HG03460 (cell line): ENCODE measurements around the gene INSIG1.

Experiments used
- ATAC-seq: cut with Tn5 transposase; IDR thresholded peaks from one replicate; pipeline ENCODE4 v1.9.1; 2021; ENCODE audit not compliant: unreplicated experiment

Gene INSIG1

DNA sequence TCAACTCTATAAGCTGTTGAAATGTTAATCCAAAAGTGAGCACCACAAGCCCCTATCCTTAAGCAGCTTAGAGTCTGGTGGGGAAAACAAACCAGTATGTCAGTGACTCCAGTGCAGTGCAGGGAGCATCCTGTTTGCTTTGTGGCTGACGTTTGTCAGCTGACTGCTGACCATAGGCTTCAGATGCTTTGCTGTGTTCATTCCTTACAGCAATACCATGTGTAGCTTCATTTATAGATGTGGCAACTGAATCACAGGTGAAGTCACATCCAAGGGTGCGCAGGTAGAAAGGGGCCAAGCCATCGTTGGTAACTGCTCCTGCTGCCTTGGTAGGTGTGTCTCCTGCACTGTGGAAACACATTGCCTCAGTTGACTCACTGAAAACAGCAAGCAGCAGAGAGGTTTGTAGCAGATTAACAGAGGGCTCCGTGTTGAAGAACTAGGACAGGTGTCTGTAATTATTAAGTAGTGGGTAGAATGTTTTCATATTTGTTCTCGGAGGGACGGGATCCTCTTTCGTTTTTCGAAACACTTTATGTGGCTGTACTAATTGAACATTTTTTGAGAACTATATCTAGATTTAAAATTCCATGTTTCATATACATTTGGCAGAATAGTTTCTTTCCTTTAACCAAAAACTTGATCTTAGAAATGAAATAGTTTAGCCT, 2.0 kb downstream of the INSIG1 start:
- ATAC-seq = no peak

DNA sequence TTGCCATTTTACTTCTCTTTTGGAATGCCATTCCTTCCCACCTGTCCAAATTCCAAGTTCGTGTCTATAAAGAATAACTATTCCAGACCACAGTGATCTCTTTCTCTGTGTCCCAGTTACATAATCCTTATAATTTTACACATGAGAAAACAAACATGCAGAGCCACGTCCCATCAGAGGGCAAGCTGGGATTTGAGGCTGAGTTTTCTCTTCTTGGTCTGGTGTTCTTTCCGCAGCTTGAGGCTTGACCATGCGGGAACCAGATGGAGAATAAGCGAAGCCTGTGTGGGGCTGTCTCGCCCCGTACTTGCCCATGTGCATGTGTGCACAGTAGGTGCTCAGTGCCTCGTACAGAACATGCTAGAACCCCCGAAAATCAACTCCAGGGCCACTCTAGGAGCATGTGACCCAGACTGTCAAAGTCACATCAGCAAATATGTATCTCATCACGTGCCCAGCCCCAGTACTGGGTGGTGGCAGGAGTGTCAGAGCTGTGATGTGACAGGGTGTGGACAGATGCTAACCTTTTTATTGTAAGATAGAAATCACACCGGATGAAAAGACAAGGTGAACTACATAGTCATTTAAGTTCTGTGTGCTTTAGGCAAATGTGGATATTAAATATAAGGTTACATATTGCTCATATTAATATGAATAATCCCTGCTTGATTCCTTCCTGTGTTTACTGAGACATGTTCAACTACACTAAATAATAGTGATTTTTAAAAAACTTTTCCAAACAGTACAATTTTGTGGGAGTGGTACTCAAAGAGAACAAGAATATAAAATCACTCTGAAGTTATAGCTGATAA, 3.2 kb downstream of the INSIG1 start:
- ATAC-seq = no peak

DNA sequence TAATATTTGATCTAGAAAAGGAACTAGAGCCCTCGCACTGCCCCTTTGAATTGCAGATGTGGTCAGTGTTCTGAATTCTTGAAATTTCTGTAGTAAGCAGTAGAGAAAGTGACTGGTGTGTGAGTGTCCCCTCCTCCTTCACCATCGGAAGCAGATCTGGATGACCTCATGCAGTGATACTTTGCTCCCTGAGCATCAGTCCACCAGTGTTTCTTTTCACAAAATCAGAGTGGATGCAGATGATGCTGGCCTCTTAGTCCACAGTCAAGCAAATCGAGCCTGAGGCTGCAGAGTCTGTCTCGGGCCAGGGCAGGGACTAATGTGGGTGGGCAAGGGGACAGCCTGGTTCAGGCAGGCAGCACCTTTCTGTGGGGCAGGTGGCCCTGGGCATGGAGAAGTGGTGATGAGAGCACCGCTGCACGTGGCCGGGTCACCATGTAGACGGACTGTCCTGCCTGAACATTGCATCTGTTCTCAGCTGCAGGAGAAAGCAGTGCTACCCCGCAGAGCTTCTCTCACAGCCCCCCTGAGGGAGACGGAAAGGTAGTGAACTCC, 5.4 kb downstream of the INSIG1 start:
- no peak for ATAC-seq

DNA sequence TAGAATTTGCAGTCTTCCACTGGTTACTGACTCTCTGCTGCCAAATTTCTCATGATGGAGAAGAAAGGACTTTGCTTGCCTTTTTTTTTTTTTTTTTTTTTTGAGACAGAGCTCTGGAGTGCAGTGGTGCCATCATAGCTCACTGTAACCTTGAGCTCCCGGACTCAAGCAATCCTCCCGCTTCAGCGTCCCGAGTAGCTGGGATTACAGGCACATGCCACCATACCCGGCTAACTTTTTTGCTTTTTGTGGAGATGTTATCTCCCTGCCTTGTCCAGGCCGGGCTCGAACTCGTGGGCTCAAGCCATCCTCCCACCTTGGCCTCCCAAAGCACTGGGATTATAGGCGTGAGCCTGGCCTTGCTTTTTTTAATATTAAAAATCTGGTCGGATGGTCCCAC, 6.2 kb downstream of the INSIG1 start:
- no peak for ATAC-seq

DNA sequence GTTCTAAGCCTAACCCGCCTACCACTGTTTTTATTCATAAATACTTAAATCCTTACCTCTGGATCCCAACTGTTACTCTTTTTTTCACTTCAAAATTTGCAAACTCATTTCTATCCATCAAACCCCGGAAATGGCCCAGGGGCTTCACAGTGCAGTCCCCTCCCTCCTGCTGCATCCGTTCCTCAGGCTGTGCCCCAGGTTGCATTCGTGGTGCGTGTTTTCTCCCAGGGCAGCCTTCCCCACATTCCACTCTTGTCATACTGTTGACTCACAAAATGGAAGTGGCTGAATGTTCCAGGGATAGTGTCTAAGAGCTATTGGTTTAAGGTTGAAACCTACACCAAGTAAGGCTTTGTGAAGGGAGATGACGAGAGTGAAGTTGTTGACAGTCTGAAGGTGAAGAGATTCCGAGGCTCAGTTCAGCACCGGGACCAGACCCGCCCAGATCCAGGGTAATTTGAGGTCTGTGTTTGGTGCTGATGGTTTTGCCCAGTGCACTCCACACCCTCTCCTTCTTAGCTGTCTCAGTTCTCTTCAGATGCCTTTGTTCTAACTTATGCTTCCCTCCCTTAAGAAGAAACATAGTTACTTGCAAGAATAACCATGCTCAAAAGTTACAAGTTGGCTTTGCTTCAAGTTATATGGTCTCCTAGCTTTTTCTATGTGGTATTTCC, 7.7 kb downstream of the INSIG1 start:
- no peak for ATAC-seq

DNA sequence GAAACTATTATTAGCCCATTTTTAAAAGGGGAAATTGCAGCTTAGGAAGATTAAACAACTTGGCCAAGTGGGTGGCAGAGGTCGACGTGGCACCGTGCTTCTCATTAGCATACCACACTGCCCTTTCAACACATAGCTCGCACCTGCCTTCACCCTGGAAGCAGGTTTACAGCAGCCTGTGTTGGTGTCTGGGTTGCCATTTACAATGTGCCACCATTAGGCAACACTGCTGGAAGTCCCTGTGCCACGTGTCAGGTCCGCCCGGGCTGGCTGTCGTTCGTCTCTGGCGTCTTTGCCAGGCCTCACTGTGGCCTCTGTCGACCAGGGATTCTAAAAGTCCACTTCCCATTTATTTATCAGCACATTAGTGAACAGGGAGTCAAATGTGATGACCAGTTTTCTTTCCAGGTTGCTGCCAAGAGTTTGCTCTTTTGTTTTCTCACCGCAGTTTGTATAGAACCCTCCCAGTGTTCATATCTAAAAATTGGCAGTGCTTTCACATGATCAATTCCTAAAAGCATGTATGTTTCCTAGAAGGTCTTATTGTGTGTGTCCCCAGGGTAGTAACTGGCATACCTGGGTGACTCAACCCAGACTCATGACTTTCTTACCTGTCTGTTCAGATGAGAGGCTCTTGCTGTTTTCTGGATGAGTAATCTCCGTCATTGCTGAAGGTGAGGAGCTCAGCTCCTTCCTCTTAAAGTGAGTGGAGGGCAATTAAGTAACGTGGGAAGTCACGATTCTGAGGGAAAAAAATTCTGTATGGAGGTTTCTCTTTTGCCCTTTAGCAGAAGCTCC, 9.2 kb downstream of the INSIG1 start:
- ATAC-seq = no peak

DNA sequence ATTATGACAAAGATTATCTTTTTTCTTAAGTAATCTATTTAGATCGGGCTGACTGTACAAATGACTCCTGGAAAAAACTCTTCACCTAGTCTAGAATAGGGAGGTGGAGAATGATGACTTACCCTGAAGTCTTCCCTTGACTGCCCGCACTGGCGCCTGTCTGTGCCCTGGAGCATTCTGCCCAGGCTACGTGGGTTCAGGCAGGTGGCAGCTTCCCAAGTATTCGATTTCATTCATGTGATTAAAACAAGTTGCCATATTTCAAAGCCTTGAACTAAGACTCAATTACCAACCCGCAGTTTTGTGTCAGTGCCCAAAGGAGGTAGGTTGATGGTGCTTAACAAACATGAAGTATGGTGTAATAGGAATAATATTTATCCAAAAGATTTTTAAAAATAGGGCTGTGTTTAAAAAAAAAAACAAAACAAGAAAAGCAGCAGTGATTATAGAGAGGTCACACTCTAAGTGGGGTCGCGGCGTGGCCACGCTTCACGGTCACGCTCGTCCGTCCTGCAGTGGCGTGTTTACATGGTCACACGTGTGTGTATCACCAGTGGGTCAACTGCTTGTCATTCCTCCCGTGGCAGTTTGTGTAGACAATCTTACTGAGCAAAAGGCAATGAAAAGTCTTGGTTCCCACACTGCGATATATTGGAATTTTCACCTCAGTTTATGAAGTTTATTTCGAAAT, 10.8 kb downstream of the INSIG1 start:
- ATAC-seq = no peak

DNA sequence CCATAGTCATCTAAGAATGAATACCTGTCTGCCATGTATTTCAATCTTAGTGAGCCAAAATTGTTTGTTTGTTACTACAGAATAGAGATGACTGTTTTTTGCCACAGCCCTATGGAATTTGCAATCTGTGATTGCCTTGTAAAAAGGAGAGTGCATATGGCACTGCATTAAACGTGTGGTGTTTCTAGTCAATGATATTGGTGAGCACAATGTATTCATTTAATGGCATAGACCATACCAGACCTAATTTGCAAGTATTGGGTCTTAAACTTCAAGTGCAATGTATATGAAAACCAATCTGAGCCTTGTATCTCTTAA, 11.3 kb downstream of the INSIG1 start:
- no peak for ATAC-seq

DNA sequence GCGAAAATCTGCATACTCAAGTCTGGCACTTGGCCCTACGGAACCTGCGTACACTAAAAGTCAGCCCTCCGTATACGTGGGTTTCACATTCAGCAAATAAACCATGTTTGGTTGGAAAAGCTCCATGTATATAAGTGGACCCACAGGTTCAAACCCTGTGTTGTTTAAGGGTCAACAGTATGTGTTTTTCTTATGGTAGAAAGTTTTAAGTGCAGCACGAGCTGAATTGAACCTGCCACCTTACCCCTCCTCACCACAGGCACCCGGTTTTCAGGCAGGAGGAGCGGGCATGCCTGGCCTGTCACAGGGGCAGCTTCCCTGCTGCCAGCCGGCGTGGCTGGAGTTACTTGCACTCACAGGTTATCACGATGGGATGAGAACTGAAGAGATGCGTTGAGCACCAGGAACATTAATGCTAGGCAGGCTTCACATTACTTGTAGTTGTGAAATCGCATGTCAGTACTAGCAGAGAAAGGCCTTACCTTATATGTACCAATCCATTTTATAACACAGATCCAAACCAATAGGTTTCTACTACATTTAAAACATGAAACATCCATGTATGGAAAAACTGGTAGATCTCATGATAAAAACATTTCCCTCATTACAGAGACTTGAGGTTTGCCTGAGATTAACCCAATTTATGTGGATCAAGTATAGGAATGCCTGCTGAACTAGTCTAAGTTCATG, 12.9 kb downstream of the INSIG1 start:
- ATAC-seq = no peak

DNA sequence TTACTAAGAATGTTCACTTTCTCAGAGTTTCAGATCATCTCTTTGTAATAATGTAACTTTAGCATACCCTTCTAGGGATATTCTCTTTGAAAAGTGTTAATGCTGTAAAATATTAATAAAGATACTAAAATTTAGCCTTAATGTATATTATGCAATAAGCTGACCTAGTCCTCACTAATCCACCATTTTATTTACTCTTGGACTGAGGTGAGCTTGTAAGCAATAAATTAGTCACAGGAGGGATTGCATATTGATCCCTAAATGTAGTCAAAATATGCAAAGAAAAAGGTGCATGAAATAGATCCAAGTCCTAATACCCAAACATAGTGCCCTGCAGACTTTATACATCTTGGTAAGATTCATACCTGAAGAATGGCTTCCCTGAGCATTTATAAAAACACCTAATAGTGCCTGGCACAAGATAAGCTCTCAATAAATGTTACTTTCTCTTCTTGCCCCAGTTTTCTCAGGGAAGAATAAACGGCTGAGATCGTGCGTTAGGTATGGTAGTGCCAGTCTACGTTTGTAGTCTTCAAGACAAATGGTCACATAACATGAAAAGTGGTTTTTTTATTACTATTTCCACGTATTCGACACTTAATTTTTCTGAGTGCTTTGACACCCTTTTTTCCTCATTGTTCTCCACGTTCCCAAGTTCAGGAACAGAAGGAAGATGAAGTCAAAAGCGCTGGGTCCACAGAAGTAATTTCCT, 14.3 kb downstream of the INSIG1 start:
- ATAC-seq = no peak

DNA sequence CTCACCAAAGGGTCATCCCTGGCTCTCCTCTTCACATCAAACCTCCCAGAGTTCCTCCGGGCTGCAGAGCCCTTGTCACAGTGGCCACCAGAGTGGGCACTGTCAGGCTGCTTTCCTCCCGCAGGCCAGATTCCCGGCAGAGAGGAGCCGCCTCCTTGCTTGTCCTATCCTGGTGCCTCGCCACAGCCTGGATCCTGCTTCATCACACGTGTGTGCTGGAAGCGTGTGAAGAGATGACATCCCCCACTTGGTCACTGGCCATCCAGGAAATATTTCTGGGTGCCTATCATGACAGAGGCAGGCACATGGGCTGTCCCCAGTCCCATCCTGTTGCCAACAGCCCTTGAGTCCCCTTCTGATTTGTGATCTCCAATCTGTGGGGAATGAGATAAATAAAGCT, 15.0 kb downstream of the INSIG1 start:
- no peak for ATAC-seq

DNA sequence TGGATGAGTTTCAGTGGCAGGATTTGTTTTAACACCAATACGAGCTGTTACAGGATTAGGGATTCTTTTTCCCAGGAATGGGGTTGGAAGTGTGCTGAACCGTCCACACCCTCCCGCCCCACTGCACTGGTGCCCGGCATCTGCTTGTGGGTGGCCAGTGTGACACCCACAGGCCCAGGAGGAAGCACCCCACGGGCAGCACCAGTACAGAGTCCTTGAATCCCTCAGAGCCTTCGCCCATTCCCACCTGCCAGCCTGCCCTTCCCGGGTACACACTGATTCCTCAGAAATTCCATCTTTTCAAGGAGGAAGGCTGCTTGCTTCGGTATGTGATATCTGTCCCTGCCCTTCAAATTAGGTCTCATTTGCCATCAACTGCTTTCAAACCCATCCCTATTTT, 15.4 kb downstream of the INSIG1 start:
- no peak for ATAC-seq

DNA sequence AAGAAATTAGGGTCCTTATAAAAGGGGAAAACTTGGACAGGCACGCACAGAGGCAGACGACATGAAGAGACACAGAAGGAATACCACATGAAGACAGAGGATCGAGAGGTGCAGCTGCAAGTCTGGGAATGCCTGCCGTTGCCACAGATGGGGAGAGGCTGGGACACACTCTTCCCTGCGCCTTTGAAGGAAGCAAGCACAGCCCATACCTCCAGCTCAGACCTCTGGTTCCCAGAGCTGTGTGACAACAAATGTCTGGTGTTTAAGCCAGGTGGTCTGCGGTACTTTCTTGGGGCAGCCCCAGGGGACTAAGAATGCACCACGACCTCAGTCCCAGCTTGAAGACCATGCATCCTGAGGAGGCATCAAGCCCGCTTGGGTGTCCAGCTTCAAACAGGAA, 18.3 kb downstream of the INSIG1 start:
- ATAC-seq = no peak

DNA sequence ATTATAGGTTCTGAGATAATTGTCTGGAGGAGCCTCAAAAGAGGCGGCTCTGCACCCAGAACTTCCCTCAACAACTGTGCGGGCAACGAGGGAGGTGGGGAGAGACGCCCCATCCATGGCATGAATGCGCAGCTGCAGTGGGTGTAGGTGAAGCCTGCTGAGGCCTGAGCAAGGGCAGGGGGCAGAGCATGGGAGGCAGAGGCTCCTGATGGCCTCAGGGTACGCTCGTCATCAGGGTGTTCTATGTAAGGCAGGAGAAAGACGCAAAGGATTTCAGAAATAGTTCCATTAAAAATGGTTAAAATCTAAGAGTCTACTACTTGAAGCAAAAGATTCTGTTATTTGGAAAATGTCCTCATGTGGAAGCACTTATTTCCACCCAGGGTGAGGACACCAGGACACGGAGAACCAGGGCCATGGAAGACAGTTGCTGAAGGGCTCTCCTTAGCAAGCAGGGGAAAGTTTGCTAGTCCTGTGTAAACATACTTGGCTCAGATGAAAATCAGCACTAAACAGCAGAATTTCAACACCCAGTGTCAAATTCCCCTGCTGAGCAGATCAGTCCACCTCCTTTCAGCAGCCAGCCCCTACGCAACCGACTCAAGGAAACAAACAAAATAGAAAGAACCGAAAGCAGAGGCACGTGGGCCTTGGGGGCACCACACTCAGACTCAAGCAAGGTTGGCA, 18.9 kb downstream of the INSIG1 start:
- no peak for ATAC-seq

DNA sequence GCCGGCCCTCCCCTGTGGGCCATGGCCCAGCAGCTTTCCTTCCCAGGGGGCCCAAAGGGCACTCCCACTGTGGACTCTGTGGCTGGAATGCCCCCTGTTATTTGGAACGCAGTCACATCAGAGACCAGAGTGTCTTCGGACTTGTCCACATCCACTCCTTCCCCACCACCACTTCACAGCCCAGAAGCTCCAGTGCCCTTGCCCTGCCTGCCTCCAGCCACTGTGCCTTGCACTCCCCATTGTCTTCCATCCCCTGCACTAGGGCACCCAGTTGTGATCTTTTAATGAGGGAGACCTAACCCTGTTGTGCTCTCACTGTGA, 19.4 kb downstream of the INSIG1 start:
- ATAC-seq = no peak

DNA sequence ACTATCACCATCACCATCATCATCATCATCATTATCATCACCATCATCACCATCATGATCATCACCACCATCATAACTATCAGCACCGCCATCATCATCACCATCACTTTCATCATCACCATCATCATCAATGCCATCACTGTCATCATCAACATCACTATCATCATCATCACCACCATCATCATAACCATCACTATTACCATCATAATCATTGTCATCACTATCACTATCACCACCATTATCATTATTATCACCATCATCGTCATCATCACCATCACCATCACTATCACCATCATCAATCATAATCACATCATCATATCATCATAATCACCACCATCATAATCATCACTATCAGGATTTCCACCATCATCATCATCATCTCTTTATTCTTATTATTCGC, 20.6 kb downstream of the INSIG1 start:
- ATAC-seq = no peak

DNA sequence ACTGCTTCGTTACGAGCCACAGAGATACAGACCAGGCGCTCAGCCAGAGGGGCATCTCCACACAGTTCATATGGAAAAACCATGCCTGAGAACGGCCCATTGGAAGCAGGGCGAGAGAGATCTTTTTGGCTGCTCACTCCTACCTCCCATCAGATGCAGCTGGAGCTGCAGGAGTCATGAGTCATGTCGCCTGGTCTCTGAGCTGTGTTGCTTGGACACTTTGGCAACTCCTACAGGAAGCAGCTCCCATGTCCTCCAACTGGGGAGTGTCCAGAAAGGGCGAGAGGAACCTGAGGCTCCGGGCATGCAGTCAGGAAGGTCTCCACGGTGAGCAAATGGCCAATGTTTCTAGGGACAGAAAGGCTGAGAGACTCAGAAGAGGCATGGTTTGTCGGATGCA, 24.9 kb downstream of the INSIG1 start:
- ATAC-seq = no peak

DNA sequence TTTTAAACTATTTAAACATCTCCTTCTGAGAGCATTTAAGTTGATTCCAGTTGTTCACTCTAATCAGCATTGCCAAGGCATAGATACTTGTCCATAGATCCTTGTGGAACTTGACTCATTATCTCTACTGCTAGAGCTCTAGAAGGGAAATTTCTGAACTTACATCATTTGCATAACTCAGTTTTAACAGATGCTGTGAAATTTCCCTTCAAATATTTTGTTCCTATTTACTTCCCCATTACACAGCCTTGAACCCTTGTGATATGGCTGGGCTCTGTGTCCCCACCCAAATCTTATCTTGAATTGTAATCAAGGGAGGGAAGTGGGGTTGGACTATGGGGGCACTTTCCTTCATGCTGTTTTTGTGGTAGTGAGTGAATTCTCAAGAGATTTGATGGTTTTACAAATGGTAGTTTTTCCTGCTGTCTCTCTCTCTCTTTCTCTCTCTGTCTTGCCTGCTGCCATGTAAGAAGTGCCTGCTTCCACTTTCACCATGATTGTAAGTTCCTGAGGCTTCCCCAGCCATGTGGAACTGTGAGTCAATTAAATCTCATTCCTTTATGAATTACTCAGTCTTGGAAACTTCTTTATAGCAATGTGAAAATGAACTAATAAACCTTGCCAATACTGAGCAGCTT, 25.4 kb downstream of the INSIG1 start:
- no peak for ATAC-seq
